H1 (cell line): ENCODE data around the gene FBXO7. TPM values are rescaled to one million over a fixed set of nuclear protein-coding genes. Genes with fewer than 3 reads are reported as not detected.
"Not testable (repeated sequence)": the region's sequence is repeated elsewhere in the genome, so short reads cannot be mapped to it uniquely, and the experiment has no call there.

Experiments used
- CTCF ChIA-PET: fragments of 300-600 bp; sonication (Branson Sonifier 250); formaldehyde crosslinking; loops from one replicate; lab custom pipeline; 2021; ENCODE audit not compliant: partially characterized antibody; lab: Charles Lee
- POLR2A ChIA-PET: fragments of 300-600 bp; sonication (Branson Sonifier 250); formaldehyde crosslinking; loops from one replicate; lab custom pipeline; 2021; ENCODE audit warnings: inconsistent platforms; ENCODE audit not compliant: partially characterized antibody; lab: Charles Lee
- DNase-seq, 2 experiments: peaks; one replicate each; pipeline versions ENCODE4 v3.0.0 to v3.0.0-alpha.2; 2010 to 2022; ENCODE audit warnings: low spot score in 2 of 2, low read depth in 1 of 2, mixed read lengths in 1 of 2
- FAIRE-seq: peaks from 2 replicates; lab custom pipeline; 2011; peaks lifted over from hg19 to GRCh38; lab: Jason Lieb, UNC
- H2AFZ ChIP-seq: 2 replicates; pipeline ENCODE4 v1.8.1; 2012; ENCODE audit warnings: low read length, inconsistent platforms
- H2AK5ac ChIP-seq: 2 replicates; pipeline ENCODE4 v1.6.1; 2013; ENCODE audit warnings: low read depth, low read length
- H2BK120ac ChIP-seq: replicated peaks from 2 replicates; pipeline ENCODE3; 2013; ENCODE audit warnings: low read depth, low read length, inconsistent platforms
- H2BK12ac ChIP-seq: 2 replicates; pipeline ENCODE4 v1.6.1; 2013; ENCODE audit warnings: low read depth, low read length
- H2BK15ac ChIP-seq: 2 replicates; pipeline ENCODE4 v1.6.1; 2013; ENCODE audit warnings: low read length
- H2BK20ac ChIP-seq: 2 replicates; pipeline ENCODE4 v1.6.1; 2013; ENCODE audit warnings: low read length
- H2BK5ac ChIP-seq: 2 replicates; pipeline ENCODE4 v1.6.1; 2013; ENCODE audit warnings: low read depth, low read length
- H3K14ac ChIP-seq: 2 replicates; pipeline ENCODE4 v1.6.1; 2013; ENCODE audit warnings: inconsistent platforms; ENCODE audit not compliant: insufficient read length
- H3K18ac ChIP-seq: 2 replicates; pipeline ENCODE4 v1.6.1; 2013; ENCODE audit warnings: low read length; ENCODE audit errors: extremely low read depth
- H3K23ac ChIP-seq: 2 replicates; pipeline ENCODE4 v1.6.1; 2013; ENCODE audit warnings: inconsistent platforms; ENCODE audit not compliant: insufficient read length
- H3K23me2 ChIP-seq: 2 replicates; pipeline ENCODE4 v1.6.1; 2013; ENCODE audit warnings: low read depth, low read length
- H3K27ac ChIP-seq: 2 replicates; pipeline ENCODE4 v1.6.1; 2011; ENCODE audit warnings: low read depth, low read length, inconsistent platforms
- H3K27me3 ChIP-seq, 4 experiments: replicated peaks in 1 of 4; 1 replicate in 1 of 4; 2 replicates in 3 of 4; pipeline versions ENCODE4 v1.6.1 to v1.8.1; 2011 to 2013; ENCODE audit warnings: low read length in 3 of 4, mild to moderate bottlenecking in 3 of 4, inconsistent platforms in 2 of 4, mixed read lengths in 2 of 4, moderate library complexity in 1 of 4; ENCODE audit not compliant: control insufficient read depth in 3 of 4, insufficient read depth in 3 of 4; ENCODE audit errors: extremely low read depth in 1 of 4
- H3K36me3 ChIP-seq, 4 experiments: 2 replicates each; pipeline versions ENCODE4 v1.6.1 to v1.8.1; 2011 to 2013; ENCODE audit warnings: mild to moderate bottlenecking in 4 of 4, low read length in 3 of 4, moderate library complexity in 2 of 4, control low read depth in 1 of 4, inconsistent platforms in 1 of 4; ENCODE audit not compliant: insufficient read depth in 4 of 4, control insufficient read depth in 2 of 4
- H3K4ac ChIP-seq: replicated peaks from 2 replicates; pipeline ENCODE3; 2013; ENCODE audit warnings: low read length, low read depth, mixed read lengths, inconsistent platforms; ENCODE audit not compliant: insufficient read length
- H3K4me1 ChIP-seq, 4 experiments: replicated peaks in 1 of 4; 1 replicate in 1 of 4; 2 replicates in 3 of 4; pipeline versions ENCODE4 v1.6.1 to v1.8.1; 2011 to 2013; ENCODE audit warnings: low read length in 3 of 4, inconsistent platforms in 2 of 4, mixed read lengths in 1 of 4; ENCODE audit not compliant: insufficient read depth in 4 of 4, control insufficient read depth in 3 of 4
- H3K4me2 ChIP-seq, 2 experiments: 2 replicates each; pipeline versions ENCODE4 v1.6.1 to v1.8.1; 2011 to 2013; ENCODE audit warnings: low read depth in 2 of 2, low read length in 2 of 2, control low read depth in 1 of 2, inconsistent platforms in 1 of 2, mild to moderate bottlenecking in 1 of 2; ENCODE audit not compliant: insufficient read depth in 1 of 2
- H3K4me3 ChIP-seq, 4 experiments: fragments of 200-600, 300-600 bp in 1 of 4; sonication (generic), shearing (Covaris generic), sonication (Bioruptor Twin) in 1 of 4; 2 replicates each; pipeline versions ENCODE4 v1.5.1 to v1.8.1; 2011 to 2016; ENCODE audit warnings: low read length in 4 of 4, low read depth in 3 of 4, control low read depth in 2 of 4, inconsistent platforms in 2 of 4, mild to moderate bottlenecking in 2 of 4, mixed read lengths in 1 of 4, moderate library complexity in 1 of 4; ENCODE audit not compliant: insufficient read depth in 2 of 4; ENCODE audit errors: extremely low read depth in 1 of 4
- H3K56ac ChIP-seq: replicated peaks from 2 replicates; pipeline ENCODE3; 2013; ENCODE audit warnings: low read depth, mild to moderate bottlenecking, mixed read lengths, low read length, inconsistent platforms; ENCODE audit not compliant: insufficient read length
- H3K79me1 ChIP-seq: 2 replicates; pipeline ENCODE4 v1.6.1; 2013; ENCODE audit warnings: low read depth, low read length, control low read depth
- H3K79me2 ChIP-seq, 2 experiments: 2 replicates each; pipeline versions ENCODE4 v1.6.1 to v1.8.1; 2012 to 2013; ENCODE audit warnings: low read length in 2 of 2, mild to moderate bottlenecking in 2 of 2, inconsistent platforms in 1 of 2; ENCODE audit not compliant: insufficient read depth in 2 of 2, control insufficient read depth in 1 of 2
- H3K9ac ChIP-seq, 4 experiments: replicated peaks in 1 of 4; 1 replicate in 1 of 4; 2 replicates in 3 of 4; pipeline versions ENCODE4 v1.6.1 to v1.8.1; 2011 to 2013; ENCODE audit warnings: low read depth in 3 of 4, low read length in 3 of 4, control low read depth in 2 of 4, mild to moderate bottlenecking in 2 of 4, moderate library complexity in 2 of 4, inconsistent platforms in 1 of 4; ENCODE audit errors: extremely low read depth in 1 of 4
- H3K9me3 ChIP-seq, 2 experiments: 2 replicates each; pipeline versions ENCODE4 v1.6.1 to v1.8.1; 2012 to 2013; ENCODE audit warnings: mild to moderate bottlenecking in 2 of 2, moderate library complexity in 2 of 2, control low read depth in 1 of 2, inconsistent platforms in 1 of 2, low read depth in 1 of 2, low read length in 1 of 2, mixed read lengths in 1 of 2; ENCODE audit not compliant: insufficient read depth in 2 of 2
- H4K20me1 ChIP-seq, 2 experiments: replicated peaks in 1 of 2; 2 replicates each; pipeline versions ENCODE3 to v1.8.1; 2011 to 2013; ENCODE audit warnings: inconsistent platforms in 2 of 2, low read length in 2 of 2, mild to moderate bottlenecking in 1 of 2; ENCODE audit not compliant: insufficient read depth in 2 of 2, control insufficient read depth in 1 of 2
- H4K5ac ChIP-seq: 2 replicates; pipeline ENCODE4 v1.6.1; 2013; ENCODE audit warnings: low read length, low read depth, mixed read lengths, inconsistent platforms; ENCODE audit not compliant: insufficient read length
- H4K8ac ChIP-seq: 2 replicates; pipeline ENCODE4 v1.8.0; 2013; ENCODE audit warnings: mild to moderate bottlenecking, moderate library complexity, low read length, inconsistent platforms; ENCODE audit not compliant: insufficient read depth; ENCODE audit errors: extremely low read depth
- H4K91ac ChIP-seq: replicated peaks from 2 replicates; pipeline ENCODE3; 2013; ENCODE audit warnings: low read length, mixed read lengths, inconsistent platforms; ENCODE audit not compliant: insufficient read length
- WGBS, 2 experiments: shearing (Covaris generic) in 1 of 2; methylation state at CpG; one replicate each; pipeline versions ENCODE4 v1.1.6 to v1.1.7; 2013 to 2015; ENCODE audit warnings: low lambda C conversion rate in 2 of 2, mixed read lengths in 2 of 2, inconsistent platforms in 1 of 2, low coverage in 1 of 2, missing lambda C conversion rate in 1 of 2; ENCODE audit not compliant: insufficient replicate concordance in 2 of 2, insufficient coverage in 1 of 2, insufficient read length in 1 of 2; ENCODE audit errors: extremely low coverage in 1 of 2, missing lambda C conversion rate in 1 of 2; 5-methylcytosine and 5-hydroxymethylcytosine counted together
- polyA plus RNA-seq, 7 experiments: library from polyadenylated mRNA; depleted of rRNA in 3 of 7; stranded (reverse) in 5 of 7; unstranded in 2 of 7; fragments of >200 nt in 5 of 7; fragments of 200-250 nt in 2 of 7; gene quantifications; 1 replicate in 5 of 7; 2 replicates in 1 of 7; 4 replicates in 1 of 7; pipeline versions ENCODE4 v1.2.1 to v1.2.3, GENCODE V29; 2011 to 2013; ENCODE audit warnings: missing spikeins in 2 of 7, mixed read lengths in 2 of 7
- total RNA-seq: library from RNA; stranded (reverse); fragmentation: NEBNext Ultra II Directional; extraction: Animal tissue kit (Norgen Biotek cat#: 25700); gene quantifications from 2 replicates; pipeline ENCODE4 v1.2.1, GENCODE V29; 2021

Gene FBXO7
- total and polyA plus RNA-seq, 2 of the 8 experiments (the other 6 are each of a cell fraction or from before 2014, with no cell fraction given): 62.7 to 76.1 TPM

DNA sequence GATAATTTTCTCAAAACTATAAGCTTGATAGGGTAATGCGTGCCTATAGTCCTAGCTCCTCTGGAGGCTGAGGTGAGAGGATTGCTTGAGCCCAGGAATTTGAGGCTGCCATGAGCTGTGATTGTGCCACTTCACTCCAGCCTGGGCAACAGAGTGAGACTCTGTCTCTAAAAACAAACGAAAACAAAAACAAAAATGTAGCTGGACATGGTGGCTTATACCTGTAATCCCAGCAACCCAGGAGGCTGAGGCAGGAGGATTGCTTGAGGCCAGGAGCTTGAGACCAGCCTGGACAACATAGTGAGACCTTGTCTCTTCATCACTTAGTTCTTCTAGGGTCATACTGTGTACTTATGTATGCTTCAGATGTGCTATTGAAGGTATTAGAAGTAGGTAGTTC, 3.9 kb downstream of the FBXO7 start:
- H2BK12ac ChIP-seq, H3K23me2 ChIP-seq, H3K27me3 ChIP-seq, H2BK120ac ChIP-seq, FAIRE-seq, H2BK20ac ChIP-seq, H3K56ac ChIP-seq, DNase-seq, POLR2A ChIA-PET, H3K14ac ChIP-seq, H3K36me3 ChIP-seq, H2BK15ac ChIP-seq, H3K4ac ChIP-seq, H4K5ac ChIP-seq, H3K23ac ChIP-seq, H4K8ac ChIP-seq, H3K4me3 ChIP-seq, H3K79me1 ChIP-seq, H3K9ac ChIP-seq, H3K4me1 ChIP-seq, H2AFZ ChIP-seq, H2AK5ac ChIP-seq, H3K27ac ChIP-seq, H3K18ac ChIP-seq, H4K91ac ChIP-seq, H3K9me3 ChIP-seq, H3K4me2 ChIP-seq, H2BK5ac ChIP-seq: not testable (repeated sequence)
- CTCF ChIA-PET: interaction anchor here (0.7 to 1.2 kb wide), 2 partner anchors 16 to 101 kb away, joined by 3 to 4 read pairs; no protein-coding TSS in a partner anchor
- WGBS, 2 experiments: 88% methylated on average over 2 of the region's 2 CpGs; no CpG with 5 or more reads in 1 of the 2 experiments
- Histone ChIP-seq H3K79me2 (peaks cover 4 to 60% of the 10 kb centered on the region in 2 experiments; a peak in 3 of 4 replicates), H4K20me1 (peaks cover 6 to 11% of the 10 kb centered on the region in 2 experiments)
